NCI-H1436 treated with DMSO at 0.1 percent for 48 hours (cell line): ENCODE measurements around the gene PREX1.

Experiments used
- DNase-seq: peaks from one replicate; lab custom pipeline; 2025; lab: John Stamatoyannopoulos, UW

Gene PREX1

DNA sequence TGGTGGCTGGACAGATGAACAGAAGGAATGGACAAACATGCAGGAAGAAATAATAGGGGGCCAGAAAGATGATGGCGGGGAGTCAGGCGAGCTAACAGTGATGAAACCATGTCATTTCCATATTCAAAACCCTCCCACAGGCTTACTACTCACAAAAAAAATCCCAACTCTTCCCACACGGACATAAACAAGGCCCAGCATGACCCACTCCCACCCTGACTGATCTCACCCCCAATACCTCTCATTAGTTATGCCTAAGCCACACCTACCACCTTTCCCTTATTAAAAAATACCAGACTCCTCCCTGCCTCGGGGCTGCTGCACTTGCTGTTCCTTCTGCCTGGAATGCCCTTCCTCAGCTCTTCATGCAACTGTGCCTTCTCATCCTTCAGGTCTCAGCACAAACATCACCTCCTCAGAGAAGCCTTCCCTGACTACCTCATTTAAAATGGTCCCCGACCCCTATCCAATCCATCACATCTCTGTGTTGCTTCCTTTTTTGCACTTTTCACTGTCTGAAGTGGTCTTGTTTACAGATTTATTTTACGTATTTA, 145.8 kb downstream of the PREX1 start:
- no peak for DNase-seq

DNA sequence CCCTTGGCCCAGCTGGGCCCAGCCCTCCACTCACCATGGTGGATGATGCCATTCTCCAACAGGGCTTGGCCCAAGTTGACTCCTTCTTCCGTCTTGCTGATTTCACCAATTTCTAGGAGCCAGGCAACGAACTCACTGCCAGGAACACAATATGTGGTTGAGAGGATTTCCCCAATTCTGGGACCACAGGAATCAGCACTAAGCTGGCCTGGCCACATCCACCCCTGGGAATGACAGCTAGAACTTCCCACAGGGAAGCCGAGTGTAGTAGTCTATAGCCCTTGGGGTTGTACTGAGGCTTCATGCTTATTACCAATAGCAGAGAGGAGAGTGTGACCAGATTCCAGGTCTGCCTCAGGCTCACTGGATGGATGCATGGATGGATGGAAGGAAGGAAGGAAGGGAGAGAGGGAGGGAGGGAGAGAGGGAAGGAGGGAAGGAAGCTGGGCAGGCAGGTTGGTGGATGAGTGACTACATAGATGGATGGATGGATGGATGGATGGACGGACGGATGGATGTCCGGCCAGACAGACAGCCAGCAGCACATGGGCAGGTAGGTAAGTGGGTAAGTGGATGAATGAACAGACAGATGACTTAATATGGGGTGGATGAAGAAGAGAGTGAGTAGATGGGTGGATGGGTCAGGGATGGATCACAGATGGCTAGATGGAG, 146.5 kb downstream of the PREX1 start:
- no peak for DNase-seq

DNA sequence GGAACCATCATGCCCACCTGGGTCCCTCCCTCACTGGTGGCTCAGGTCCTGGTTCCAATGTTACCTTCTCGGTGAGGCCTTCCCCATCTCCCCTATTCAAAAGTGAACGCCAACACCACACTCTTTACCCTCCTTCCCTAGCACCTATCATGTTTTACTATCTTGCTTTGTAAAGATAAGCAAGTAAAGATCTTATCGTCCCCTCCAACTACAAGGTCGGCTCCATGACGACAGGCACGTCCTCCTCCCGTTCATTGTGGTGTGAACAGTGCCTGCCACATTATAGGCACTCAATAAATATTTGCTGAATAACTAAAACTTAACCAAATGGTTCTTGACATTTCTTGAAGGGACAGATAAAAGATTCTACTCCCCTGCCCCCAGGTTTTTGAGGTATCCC, 147.1 kb downstream of the PREX1 start:
- DNase-seq, result no peak

DNA sequence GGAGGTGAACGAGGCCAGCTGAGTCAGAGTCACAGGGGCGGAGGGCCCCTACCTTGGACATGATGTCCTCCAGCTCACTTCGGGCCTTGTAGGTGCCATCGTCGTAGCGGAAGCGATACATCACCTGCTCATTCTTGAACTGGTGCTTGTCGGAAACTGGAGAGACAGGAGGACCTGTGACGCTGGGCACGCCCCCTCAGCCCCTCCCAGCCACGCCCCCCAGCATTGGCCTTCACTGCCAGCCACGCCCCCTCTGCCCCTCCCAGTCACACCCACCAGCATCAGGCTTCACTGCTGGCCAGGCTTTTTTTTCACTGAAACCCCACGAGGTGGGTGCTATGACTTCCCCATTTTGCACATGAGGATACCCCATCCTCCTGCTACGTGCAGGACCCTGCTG, 148.2 kb downstream of the PREX1 start:
- DNase-seq, result no peak

DNA sequence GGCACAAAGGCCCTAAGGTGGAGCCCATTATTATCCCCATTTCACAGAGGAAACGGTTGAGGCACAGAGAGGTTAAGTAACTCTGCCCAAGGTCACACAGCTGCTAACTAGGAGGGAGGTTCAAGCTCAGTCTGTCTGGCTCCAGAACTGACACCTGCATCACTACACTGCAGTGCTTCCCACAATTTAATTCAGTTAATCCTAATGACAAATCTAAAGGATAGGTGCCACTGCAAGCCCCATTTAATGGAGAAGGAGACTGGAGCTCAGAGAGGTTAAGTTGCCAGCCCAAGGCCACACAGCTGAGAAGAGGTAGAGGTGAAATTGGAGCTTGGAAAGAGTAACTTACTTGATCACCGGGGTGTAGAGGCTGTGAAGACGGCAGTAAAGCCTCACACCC, 148.8 kb downstream of the PREX1 start:
- no peak for DNase-seq

DNA sequence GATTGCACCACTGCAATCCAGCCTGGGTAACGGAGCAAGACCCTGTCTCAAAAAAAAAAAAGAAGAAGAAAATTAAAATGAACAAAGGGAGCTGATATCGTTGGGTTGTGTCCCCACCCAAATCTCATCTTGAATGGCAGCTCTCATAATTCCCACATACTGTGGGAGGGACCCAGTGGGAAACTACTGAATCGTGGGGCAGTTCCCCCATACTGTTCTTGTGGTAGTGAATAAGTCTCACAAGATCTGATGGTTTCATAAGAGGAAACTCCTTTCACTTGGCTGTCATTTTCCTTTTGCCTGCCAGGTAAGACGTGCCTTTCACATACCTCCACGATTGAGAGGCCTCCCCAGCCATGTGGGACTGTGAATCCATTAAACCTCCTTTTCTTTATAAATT, 149.4 kb downstream of the PREX1 start:
- DNase-seq, result no peak

DNA sequence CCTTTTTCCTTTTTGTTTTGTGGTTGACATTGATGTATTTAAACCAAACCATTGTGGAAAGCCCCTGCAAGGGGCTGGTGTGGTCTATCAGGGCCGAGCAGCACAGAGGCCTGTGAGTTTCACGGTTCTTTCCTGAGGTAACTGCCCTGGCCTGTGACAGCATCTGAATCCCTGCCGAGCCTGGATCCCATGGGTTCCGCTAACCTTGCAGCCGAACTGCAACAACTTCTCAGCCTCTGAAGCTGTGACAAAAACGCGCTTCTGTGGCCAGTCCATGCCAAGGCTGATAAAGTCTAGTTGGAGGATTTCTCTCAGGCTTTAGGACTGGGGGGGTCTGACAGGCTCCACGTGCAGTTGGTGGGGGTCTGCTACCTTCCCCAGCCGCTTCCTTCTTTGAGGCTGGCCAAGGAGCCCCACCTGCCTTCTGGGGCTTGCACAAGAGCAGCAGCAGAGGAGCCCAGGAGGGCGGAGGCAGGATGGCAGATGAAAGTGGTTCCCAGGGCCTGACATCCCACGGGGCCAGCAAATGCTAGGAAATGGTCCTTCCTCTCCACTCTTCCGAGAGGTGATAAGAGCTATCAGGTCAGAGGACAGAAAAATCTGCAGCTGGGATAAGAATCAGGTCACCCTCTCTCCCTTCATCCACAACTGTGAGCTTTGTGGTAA, 150.9 kb downstream of the PREX1 start:
- no peak for DNase-seq

DNA sequence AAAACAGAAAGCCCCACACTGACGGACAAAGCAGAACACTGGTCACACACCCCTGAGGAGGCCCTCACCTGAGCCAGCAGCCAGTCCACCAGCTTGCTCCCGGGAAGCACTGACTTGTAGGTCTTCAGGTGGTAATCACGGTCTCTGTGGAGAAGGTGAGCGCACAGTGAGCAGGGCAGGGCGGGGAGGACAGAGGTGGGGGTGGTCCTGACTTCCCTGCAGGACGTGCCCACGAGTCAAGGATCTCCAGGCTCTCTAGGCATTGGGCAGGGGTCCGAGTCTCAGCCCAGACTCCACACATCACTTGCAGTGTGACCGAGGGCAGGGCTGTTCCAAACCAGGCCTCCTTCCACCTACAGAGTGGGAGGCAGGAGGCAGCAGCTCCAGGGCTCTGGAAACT, 151.7 kb downstream of the PREX1 start:
- no peak for DNase-seq

DNA sequence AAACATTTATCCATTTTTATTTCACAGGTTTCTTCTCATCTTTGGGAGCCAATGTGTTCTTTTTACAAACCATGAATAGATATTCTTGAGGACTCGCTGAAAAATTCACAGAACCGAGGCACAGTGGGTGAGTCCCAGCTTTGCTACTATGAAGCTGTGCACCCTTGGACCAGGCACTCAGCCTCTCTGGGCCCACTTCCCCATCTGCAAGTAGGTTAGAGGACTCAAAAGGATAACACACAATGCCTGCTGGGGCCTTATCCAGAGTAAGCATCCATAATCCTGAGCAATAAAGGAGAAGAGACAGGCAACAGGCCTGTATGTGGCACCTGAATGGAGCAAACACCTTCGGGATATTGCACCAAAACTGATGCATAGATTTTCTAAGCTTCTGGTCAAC, 153.3 kb downstream of the PREX1 start:
- no peak for DNase-seq

DNA sequence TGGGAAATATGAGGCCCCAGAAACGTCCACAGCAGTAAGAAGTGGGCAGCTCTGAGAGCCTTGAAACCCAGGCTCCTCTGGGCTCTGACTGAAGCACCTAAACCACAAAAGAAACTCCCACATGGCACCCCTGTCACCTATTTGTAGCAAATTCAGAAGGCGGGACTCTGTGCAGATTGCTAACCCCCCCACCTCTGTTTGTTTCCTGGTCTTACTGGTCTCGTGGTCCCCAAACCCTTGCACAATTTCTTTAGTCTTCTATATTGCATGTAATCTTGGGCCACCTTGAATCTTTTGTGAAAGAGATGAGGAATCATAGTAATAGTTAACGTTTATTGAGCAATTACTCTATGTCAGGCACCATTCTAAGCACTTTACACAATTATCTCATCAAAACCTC, 154.3 kb downstream of the PREX1 start:
- no peak for DNase-seq

DNA sequence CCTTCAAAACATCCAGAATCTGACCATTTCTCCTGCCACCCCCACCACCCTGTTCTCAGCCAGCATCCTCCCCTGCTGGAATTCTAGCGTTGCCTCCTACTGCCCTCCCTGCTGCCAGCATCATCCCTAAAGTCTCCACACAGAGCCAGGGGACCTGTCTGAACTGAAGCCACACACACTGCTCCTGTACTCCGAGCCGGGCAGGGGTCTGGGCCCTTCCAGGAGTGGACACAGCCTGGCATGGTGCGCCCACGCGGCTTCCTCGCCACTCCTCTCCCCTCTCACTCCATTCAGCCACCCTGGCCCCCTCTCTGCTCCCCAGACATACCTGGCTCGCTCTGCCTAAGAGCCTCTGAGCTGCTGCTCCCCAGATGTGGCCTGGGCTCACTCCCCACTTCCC, 155.5 kb downstream of the PREX1 start:
- DNase-seq, result no peak

DNA sequence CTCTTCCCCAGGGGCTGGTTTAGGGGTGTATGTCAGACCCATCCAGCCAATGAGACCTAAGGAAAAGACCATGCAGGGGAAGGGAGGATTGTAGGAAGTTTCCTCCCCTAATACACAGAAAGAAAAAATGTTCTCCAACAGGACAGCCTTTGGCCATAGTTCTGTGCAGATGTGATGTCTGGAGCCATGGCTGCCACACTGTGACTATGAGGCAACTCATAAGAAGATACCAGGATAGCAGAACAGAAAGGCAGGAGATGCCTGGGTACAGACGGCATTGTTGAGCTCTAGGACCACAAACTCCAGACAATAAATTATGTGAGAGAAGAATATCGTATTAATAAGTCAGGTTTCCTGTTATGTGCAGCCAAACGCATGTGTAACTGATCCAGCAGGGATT, 156.7 kb downstream of the PREX1 start:
- DNase-seq, result no peak

DNA sequence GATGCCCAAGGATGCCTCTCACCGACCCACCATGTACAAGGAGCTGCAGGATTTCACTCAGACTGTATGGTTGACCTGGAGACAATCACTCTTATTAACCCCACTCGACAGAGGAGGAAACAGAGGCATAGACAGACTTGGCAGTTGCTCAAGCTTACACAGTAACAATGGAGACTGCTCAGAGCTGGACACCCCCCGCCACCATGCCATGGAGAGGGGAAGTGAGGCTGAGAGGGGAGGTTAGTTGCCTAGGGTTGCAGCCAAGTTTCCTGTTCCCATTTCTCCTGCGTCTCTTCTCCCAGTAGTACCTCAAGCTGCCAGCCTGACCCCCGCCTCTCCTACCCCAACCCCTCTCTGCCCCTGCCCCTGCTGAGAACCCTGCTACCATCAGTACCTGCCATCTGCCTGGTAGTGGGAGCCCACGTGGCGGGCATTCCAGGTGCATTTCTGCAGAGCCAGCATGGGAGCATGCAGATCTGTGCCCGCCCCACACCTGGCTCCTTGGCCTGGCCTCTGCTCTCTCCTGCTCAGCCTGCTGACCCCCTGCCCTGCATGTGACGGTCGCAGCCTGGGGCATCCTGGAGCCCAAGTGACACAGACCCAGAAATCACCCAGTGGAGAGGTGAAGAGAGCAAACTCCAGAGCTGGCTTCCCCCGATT, 157.7 kb downstream of the PREX1 start:
- DNase-seq, result no peak

DNA sequence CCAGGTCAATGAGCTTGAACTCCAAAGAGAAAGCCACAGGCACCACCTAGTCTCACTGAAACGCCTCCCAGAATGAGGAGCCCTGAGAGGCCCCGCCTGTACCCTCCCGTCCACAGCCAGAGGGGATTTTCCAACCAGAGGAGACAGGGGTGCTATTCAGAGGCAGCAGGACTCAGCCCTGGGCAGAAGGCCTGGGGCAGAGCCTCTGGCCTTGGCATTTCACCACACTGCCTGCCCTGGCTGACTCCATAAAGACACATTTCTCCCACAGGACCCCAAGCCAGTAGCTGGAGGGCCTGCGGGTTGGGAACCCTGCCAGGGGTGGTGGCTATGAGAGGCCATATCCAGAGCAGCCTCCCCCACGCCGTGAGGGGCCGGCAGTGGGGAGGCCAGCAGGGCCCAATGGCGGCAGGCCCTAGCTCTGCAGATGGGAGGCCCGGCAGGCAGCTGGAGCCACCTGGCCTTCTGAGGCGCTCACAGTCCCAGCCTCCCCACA, 159.3 kb downstream of the PREX1 start:
- no peak for DNase-seq

DNA sequence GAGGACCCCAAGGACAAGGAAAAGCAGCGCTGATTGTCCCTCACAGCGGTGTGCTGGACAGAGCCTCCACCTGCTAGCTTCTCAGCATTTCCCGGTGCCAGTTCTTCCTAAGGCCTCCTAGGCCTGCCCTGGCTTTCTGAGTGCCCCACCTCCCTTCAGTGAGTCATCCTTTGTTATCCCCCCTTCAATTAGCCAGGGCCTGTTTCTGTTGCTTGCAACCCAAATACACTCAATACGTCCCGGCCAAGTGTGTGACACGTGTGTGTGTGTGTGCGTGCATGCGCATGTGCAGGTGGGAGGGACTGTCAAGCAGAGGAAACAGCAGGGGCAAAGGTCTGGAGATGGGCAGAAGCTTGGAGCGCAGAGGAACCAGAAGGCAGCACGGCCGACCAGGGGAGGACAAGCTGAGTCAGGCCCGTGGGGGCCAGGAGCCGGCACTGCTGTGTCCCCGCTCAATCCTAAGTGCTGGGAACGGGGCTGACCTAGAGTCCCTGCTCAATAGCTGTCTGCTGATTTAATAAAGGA, 159.8 kb downstream of the PREX1 start:
- DNase-seq, result no peak

DNA sequence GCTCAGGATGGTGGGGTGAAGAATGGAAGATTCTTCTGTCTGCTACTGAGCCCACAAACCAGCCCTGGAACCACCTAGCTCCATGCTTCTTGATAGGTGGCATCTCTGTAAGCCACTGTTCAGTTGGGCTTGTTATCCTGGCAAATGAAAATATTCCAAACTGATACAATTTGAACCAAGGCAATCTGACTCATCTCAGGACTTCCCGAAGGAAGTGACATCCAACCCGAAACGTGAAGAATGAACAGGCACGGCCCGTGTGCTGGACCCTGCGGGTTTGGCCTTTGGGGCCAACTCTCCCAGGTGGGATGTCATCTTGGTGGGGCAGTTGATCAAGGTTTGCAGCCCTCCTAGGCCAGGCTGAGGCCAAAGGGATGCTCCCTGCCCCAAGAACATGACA, 160.3 kb downstream of the PREX1 start:
- no peak for DNase-seq

DNA sequence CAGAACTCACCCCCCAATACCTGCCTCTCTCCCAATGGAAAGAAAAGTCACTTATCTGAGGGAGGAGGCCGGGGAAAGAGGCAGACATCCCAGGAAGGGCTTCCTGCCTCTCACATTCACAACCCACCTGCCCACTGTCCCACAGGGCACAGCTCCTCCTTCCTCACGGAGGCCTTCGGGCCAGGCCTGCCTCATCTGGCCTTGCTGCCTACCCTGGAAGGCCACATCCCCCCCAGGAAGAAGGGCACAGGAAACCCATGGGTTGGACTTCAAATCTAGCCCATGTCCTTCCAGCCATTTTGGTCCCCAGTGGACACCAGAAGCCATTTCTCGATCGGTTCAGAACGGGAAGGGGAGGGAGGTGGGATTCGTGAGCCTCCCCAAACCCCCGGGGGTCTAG, 162.0 kb downstream of the PREX1 start:
- DNase-seq, result no peak

DNA sequence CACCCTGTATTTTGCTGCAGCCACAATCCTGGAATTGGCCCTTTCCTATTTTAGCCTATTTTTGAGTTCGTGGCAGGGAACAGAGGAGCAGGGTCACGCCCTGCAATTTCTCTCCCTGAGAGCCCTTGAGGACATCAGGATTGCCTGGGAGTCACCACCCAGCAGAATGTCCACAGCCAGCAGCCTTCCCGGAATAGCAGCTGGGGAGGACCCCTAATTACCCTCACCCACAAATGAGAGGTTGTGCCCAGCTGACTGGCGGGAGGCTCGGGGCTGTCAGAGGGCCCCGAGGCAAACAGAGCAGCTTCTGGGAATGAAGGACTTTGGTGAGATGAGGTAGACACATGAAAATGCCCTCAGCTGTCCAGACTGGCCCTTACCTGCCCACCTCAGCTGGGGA, 165.1 kb downstream of the PREX1 start:
- DNase-seq, result no peak

DNA sequence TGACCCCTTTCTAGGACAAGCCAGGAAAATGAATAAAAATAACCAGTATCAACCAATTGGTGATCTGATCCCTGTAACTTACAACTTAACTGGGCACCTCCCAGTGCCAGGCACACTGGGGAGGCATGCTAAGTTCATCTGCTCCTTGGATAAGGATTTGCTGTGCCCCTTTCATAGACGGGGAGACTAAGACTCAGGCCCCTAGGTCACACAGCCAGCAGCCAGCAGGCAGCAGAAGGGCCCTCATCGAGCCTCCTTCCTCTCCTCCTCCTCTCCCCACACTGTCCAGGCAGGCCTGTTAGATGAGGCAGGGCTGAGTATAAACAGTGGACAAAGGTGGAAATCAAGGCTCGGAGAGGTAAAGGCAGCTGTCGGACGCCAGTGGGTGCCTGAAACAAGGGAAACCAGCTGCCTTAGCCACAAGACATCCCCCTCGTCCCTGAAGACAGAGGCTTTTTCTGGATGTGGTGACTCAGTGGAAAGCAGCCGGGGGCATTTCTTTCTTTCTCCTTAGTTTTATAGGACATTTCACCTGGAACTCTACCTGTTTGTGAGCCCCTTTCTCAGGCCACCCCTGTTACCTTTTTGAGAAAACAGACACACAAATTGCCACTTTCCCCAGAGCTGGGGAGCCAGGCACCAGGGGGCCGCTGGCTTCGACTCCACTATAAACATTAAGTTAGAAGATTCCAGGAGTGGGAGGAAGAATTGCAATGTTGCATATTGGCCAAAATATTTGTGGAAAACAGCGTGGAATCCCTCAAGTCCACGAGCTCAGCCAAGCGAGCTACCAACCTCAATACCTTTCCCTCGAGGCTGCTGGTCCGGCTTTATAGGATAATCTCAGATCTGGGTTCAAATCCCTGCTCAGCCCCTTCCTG, 166.0 kb downstream of the PREX1 start:
- no peak for DNase-seq

DNA sequence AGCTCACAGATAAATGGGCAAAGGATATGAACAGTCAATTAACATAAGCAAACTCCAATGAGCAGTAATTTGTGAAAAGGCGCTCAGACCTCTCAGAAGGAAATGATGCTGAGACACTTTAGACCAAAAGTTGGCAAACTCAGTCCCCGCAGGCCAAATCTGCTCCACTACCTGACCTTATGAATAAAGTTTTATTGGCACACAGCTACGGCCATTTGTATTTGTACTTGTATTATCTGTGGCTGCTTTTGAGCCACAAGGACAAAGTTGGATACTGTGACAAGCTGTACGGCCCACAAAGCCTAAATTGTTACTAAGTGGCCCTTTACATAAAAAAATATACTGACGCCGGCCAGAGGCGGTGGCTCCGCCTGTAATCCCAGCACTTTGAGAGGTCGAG, 167.0 kb downstream of the PREX1 start:
- DNase-seq, result no peak

DNA sequence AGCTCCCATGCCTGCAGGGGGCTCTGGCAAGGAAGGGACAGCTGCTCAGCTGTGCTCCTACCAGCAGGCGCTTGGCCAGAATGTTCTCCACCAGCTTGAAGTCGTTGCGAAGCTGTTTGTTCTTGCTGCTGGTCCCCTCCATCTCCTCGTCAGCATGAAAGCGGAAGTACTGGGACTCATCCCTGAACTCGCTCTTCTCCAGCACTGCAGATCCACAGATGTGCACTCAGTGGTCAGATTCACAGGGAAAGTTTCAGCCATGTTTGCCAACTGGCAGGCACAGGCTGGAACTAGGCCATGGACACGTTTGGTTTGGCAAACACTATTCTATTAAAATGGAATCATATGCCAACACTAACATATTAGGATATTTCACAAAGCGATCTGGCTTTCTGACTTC, 167.9 kb downstream of the PREX1 start:
- DNase-seq, result no peak

DNA sequence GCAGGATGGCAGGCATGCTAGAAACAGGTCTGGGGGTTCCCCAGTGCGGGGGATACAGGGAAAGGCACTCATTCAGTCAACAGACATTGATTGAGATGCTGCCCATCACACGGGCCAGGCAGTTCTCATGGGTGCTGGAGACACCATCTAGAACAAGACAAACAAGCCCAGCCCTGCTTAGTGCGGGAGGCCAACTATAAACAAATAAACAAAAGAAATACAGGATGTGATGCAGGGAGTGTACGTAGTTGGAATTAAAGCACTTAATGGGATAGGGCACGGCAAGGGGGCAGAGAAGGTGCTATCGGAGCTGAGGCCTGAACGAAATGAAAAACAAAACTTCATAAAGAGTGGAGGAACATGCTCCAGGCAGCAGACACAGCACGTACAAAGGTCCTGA, 169.3 kb downstream of the PREX1 start:
- DNase-seq, result no peak
